Measurements from ENCODE around the gene SOX11.
"Not testable (repeated sequence)": the region's sequence is repeated elsewhere in the genome, so short reads cannot be mapped to it uniquely, and the experiment has no call there.

SOX11 gene

DNA sequence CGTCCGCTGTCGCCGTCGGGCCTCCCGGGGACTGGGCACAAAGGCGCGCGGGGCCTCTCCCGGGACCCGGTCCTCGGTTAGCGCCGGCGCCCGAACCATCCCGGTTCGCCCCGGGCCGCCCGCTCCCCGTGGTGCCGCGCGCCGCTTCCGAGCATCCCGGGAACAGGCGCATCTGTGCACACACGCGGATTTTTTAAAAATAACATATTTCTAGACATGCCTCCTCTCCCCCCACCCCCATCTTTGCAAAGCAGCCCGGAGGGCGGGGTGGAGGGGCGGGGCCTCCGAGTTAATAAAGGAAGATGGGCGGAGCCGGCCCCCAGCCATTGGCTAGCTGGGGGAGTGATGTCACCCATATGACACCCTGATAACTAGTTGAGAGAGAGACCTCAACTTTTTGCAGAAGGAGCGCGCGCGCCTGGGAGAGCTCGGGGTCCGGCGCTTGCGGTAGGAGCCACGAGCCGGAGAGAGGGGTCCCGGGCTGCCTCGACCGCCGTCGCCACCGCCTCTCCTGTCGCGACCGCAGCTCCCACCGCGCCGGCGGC is at the start of gene SOX11:
SOX11 (plus strand) TSS at position 400 of the 545 bp plus-strand sequence. CDS start 338 bp downstream, outside the sequence.
- FAIRE-seq, result no peak

DNA sequence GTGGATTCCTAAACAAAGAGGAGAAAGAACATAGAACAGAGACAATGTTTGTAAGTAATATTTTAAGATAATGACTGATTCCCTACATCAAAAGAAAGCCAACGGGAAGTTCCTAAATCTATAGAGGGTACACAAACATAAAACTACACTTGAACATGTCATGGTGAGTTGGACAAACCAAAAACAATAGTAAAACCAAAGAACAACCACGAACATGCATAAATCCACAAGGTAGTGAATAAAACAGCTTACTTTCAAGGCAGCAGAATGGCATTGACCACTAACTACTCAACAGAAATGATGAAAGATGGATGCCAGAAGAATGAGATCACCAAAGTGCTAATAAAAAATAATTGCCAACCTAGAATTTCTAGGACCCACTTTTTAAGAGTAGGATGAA is 39.5 kb upstream of the SOX11 start:
- not testable (repeated sequence) for FAIRE-seq

DNA sequence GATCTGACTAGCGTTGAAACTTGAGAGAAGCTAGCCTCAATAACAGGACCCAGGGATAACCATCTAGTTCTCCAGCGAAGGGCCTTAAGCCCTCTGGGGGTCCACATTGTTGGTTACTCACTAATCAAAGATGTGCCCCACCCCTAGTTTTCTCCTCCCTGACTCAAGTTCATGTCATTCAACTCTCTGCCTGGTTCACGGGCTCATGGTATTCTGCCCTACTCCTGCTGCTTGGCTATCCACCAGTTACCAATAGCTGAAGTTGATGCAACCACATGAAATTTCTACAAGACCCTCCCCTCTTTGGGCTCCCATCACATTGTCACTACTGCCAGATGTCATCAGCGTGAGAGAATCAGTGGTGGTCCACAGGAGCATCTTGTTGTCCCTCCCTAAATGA is 38.4 kb upstream of the SOX11 start:
- FAIRE-seq, result not testable (repeated sequence)

GRCh38 chr2:5657231-5657630 is 35.0 kb upstream of the SOX11 start:
- no peak for FAIRE-seq

DNA sequence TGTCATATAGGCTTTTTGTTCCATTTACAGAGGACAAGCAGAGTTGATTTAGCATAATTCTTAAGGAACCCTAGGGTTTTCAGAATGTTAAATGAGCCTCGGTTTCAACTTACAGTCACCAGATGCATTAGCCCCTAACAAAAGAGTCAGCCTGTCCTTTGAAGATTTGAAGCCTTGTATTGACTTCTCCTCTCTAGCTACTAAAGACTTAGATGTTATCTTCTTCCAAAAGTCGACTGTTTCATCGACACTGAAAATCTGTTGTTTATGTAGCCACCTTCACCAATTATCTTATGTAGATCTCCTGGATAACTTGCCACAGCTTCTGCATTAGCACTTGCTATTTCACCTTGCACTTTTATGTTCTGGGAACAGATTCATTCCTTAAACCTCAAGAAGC is 31.6 kb upstream of the SOX11 start:
- no peak for FAIRE-seq

DNA sequence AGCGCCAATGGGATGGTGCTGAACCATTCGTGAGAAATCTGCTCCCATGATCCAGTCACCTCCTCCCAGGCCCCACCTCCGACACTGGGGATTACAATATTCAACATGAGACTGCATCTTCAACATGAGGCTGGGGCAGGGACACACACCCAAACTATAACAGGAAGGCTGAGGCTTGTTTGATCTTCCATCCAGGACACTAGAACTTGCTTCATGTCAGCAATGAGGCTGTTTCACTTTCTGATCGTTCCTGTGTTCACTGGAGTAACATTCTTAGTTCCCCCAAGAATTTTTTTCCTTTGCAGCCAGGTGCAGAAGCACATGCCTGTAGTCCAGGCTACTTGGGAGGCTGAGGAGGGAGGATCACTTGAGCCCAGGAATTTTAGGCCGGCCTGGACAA is 30.8 kb upstream of the SOX11 start:
- FAIRE-seq, result no peak

- no peak for FAIRE-seq
Measured at GRCh38 chr2:5664278-5664681, 27.9 kb upstream of the SOX11 start.

- no peak for FAIRE-seq
Measured at GRCh38 chr2:5665066-5665465, 27.1 kb upstream of the SOX11 start.

DNA sequence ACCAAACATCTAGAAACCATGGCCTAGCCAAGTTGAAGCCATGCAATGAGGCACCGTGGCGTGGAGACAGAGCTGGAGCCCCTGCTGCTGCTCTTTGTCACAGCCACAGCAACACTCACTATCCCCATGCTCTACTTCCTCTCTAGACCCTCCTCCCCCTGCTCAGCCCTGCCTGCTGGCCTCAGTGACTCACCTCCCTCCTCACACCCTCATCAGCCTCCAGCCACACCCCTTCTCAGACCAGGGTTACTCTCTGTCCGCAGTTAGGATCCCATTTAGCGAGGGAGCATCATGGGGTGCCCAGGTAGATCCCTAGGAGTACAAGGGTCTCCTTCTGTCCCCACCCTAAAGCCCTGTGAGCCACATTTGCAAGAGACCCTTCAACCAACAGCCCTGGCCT is 25.4 kb upstream of the SOX11 start:
- FAIRE-seq, result no peak

DNA sequence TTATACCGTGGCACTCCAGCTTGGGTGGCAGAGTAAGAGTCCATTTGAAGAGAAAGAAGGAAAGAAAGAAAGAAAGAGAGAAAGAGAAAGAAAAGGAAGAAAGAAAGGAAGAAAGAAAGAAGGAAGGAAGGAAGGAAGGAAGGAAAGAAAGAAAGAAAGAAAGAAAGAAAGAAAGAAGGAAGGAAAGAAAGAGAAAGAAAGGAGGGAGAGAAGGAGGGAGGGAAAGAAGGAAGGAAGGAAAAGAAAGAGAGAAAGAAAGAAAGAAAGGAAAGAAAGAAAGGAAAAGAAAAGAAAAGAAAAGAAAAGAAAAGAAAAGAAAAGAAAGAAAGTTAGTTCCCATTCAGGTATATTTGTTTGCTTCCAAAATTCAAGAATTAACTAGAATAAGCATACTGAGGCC is 24.5 kb upstream of the SOX11 start:
- FAIRE-seq, result not testable (repeated sequence)

GRCh38 chr2:5668682-5669250 is 23.4 kb upstream of the SOX11 start:
- no peak for FAIRE-seq

DNA sequence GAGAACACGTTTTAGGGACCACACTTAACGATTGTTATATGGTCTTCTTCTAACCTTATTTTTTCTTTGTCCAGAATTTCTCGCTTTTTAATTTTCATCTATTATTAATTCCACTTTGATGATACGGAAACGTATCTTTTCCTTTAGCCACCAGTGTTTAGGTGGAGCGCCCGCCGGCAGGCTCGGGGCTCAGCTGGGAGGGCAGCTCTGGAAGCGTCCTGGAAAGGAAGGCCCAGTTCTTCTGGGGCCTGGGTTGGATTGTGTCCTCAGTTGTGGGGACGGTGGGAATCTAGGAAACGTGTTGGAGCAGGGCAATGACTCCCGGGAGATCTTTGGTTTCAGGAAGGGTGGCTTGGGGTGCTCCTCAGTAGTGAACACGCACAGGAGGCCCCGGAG is 19.4 kb upstream of the SOX11 start:
- FAIRE-seq, result no peak

DNA sequence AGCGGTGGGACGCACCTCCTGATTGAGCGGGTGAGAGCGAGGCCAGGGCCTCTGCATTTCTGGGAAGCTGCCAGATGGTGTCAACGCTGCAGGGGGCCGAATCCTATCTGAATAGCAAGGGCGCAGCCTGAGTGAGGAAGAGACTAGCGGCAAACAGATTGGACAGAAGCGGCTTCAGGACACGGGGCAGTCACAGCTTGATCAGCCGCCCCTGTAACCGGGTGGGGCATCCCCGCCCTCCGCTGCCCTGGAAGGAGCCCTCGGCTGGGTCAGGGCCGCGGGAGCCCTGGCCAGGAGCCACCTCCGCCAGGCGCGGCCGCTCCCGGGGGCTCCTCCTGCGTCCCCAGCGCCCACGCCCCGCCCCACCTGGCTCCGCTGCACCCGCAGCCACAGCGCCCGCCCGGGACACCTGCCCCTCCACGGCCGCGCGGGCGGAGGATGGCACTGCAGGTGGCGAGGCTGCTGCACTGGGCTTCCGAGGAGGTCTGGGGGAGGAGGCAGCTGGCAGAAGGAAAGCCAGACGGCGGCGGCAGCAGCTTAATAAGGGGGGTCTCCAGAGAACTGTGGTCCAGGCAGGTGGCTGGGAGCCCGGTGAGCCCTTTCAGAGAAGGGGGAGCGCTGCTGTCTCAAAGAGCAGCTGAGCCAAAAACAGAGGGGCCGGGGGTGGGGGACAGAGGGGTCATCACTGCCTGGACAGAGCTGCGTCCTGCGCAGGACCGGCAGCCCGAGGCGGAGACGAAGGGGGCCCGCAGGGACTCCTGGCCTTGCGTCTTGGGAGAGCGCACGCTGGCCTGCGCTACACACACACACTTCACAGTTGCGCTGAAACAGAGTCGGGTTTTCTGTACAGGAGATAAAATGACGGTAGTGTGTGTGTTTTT is 18.8 kb upstream of the SOX11 start:
- FAIRE-seq, result no peak

GRCh38 chr2:5674026-5674340 is 18.2 kb upstream of the SOX11 start:
- no peak for FAIRE-seq

DNA sequence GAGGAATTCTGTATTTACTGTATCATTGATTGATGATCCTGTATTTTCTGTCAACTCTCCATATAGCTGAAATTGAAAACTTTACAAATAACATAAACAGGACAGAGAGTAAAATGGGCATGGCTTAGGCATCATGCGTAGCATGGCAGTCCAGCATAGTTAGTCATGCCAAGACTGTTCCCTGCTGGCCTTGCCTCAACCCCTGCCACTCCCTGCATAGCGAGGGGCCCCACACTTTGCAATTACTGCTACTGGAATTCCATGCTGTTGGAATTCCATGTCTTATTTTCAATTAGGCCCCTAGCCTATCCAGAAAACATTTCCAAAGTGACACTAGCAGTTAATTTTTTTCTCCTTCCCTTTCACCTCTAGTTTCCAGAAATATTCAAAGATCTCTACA is 15.1 kb upstream of the SOX11 start:
- no peak for FAIRE-seq

DNA sequence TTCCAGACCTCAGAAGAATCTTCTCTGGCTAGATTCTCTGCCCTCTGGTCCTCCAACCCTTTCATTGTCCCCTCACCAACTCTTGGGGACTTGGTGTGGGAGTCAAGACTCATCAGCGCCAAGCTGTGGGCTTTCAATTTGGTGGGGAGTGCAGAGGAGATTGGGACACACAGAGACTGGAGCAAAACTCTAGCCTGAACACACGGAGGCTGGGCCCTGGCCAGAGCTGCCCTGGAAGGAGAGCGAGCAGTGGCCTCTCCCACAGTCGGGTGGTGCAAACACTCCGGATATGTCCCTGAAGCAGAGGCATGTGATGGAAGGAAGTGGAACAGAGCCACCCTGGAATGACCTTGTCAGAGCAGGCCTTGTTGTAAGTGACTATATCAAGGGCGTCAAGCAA is 8.7 kb upstream of the SOX11 start:
- FAIRE-seq, result no peak

- no peak for FAIRE-seq
Measured at GRCh38 chr2:5685225-5685624, 7.0 kb upstream of the SOX11 start.

DNA sequence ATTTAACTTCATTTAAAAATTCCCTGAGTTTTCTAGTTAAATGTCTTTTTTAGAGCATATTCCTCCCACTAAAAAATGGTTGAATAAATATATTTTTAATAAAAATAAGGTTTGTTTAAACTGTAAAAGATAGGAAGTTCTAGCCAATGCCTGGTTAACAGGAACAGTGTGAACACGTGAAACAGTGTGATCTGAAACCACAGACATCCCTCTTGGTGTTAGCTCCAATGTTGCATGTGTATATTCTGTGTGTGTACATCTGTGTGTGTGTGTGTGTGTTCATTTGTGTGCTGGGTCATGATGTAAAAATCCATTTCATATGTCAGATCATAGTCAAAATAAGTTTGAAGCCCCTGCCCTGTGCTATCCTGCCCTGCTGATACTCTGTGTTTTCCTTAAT is 6.1 kb upstream of the SOX11 start:
- no peak for FAIRE-seq

- no peak for FAIRE-seq
Measured at GRCh38 chr2:5686536-5686935, 5.6 kb upstream of the SOX11 start.

GRCh38 chr2:5689750-5690149 is 2.4 kb upstream of the SOX11 start:
- FAIRE-seq, result no peak

DNA sequence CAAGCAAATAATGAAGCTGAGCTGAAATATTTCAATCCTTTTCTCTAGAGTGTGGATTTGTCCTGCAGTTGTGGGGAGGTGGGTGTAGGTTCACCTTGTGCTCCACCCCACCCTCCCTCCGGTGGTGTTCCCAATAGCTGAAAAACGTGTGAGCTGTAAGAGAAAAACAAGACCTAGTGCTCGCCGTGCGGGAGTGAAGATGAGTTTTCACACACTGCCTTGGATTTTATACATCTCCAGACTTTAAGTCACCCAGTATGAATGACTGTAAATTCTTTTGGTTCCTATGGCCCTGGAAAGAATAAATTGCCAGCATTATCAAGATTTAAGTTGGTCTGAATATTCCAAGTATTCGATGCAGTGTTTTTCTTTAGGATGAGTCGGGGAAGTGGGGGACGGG is 1.9 kb upstream of the SOX11 start:
- no peak for FAIRE-seq

- no peak for FAIRE-seq
Measured at GRCh38 chr2:5690718-5691220, 1.4 kb upstream of the SOX11 start.

DNA sequence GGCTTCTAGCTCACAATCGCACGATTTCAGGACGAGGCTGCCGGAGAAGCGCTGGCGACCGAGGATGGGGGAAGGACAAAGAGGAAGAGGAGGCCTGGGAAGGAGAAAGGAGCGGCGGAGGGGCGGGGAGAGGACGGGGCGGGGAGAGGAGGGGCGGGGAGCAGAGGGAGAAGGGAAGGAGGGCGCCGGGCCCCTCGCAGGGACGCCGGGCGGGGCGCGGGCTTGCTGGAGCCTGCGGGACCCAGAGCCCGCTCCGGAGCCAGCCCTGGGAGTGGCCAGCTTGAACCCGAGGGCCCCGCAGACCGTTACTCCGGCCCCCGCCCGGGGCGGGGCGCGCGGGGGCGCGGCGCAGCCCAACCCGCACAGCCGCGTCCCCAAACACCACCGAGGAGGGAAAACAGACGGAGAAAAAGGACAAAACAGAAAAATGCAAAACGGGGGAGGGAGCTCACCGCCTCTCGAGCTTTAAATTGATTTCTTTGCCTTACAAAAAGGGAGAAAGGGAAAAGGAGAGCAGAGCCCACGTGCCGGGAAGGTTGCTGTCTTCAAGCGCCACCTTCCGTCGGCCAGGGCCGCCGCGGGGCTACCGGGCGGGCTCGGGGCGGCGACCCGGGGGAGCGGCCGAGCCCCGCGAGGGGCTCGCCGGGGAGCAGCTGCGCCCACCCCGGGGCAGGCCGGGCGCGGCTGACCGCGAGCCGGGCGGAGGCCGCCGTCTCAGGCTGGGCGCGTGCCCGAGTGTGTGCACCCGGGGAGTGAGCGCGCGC is 781 bp upstream of the SOX11 start:
- FAIRE-seq, result no peak

Data from colon (tissue), 2 donors.